Ishikawa (cell line): ENCODE results near the gene NOSIP.

ENCODE experiments used
- CEBPB ChIP-seq: IDR thresholded peaks from 2 replicates; pipeline ENCODE4 v1.6.1; 2012
- CREB1 ChIP-seq: IDR thresholded peaks from 2 replicates; pipeline ENCODE4 v1.6.1; 2012; ENCODE audit warnings: low read depth
- EGR1 ChIP-seq: IDR thresholded peaks from 2 replicates; pipeline ENCODE4 v1.6.1; 2012
- EP300 ChIP-seq: IDR thresholded peaks from 2 replicates; pipeline ENCODE4 v1.6.1; 2012; ENCODE audit warnings: borderline replicate concordance
- FOXM1 ChIP-seq: IDR thresholded peaks from 2 replicates; pipeline ENCODE4 v1.6.1; 2012; ENCODE audit warnings: low read depth, borderline replicate concordance
- NFIC ChIP-seq: IDR thresholded peaks from 2 replicates; pipeline ENCODE4 v1.6.1; 2012
- RAD21 ChIP-seq: IDR thresholded peaks from 2 replicates; pipeline ENCODE4 v1.6.1; 2012; ENCODE audit warnings: low read depth
- REST ChIP-seq: IDR thresholded peaks from 2 replicates; pipeline ENCODE4 v1.6.1; 2012; ENCODE audit warnings: low read depth, mild to moderate bottlenecking
- TAF1 ChIP-seq: IDR thresholded peaks from 2 replicates; pipeline ENCODE4 v1.6.1; 2012; ENCODE audit warnings: low read depth, mild to moderate bottlenecking
- TCF12 ChIP-seq: IDR thresholded peaks from 2 replicates; pipeline ENCODE4 v1.6.1; 2012; ENCODE audit warnings: low read depth
- TEAD4 ChIP-seq: IDR thresholded peaks from 2 replicates; pipeline ENCODE4 v1.6.1; 2012
- USF1 ChIP-seq: IDR thresholded peaks from 2 replicates; pipeline ENCODE4 v1.6.1; 2012
- YY1 ChIP-seq: IDR thresholded peaks from 2 replicates; pipeline ENCODE4 v1.6.1; 2012; ENCODE audit warnings: low read depth
- ZBTB7A ChIP-seq: IDR thresholded peaks from 2 replicates; pipeline ENCODE4 v1.6.1; 2012; ENCODE audit warnings: low read depth
- TF ChIP-seq, protein P1 (sequence below): IDR thresholded peaks from 2 replicates; pipeline ENCODE4 v1.6.1; 2012

The NOSIP gene

GRCh38 chr19:49551531-49551930 is 28.8 kb downstream of the NOSIP start:
- no peak for TF ChIP-seq EGR1
- no peak for TF ChIP-seq RAD21
- TF ChIP-seq CEBPB: no peak
- TF ChIP-seq YY1: no peak
- TF ChIP-seq TAF1: no peak
- no peak for TF ChIP-seq USF1
- TF ChIP-seq EP300: no peak
- TF ChIP-seq ZBTB7A: no peak
- no peak for TF ChIP-seq NFIC
- TF ChIP-seq TEAD4: no peak
- TF ChIP-seq TCF12: no peak
- TF ChIP-seq, protein P1, sequence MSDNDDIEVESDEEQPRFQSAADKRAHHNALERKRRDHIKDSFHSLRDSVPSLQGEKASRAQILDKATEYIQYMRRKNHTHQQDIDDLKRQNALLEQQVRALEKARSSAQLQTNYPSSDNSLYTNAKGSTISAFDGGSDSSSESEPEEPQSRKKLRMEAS: no peak

- TF ChIP-seq, protein P1: no peak
- TF ChIP-seq USF1 (no peak), REST (no peak), TEAD4 (no peak), FOXM1 (no peak), CREB1 (no peak), RAD21 (no peak), EP300 (no peak), ZBTB7A (no peak), TAF1 (no peak), NFIC (no peak), CEBPB (no peak), YY1 (no peak), EGR1 (no peak), TCF12 (no peak)
Observed at GRCh38 chr19:49549045-49549444, 31.3 kb downstream of the NOSIP start.

GRCh38 chr19:49546825-49547565 is 33.4 kb downstream of the NOSIP start:
- no peak for TF ChIP-seq TCF12
- TF ChIP-seq RAD21: peak; percentile 95
- peak; percentile 74 for TF ChIP-seq TEAD4
- no peak for TF ChIP-seq NFIC
- no peak for TF ChIP-seq CREB1
- 0 out of 2 replicates have a peak, but pooled peaks have one; percentile 49 for TF ChIP-seq EGR1
- peak; percentile 41; the same call in 1 of the 2 replicates for TF ChIP-seq FOXM1

DNA sequence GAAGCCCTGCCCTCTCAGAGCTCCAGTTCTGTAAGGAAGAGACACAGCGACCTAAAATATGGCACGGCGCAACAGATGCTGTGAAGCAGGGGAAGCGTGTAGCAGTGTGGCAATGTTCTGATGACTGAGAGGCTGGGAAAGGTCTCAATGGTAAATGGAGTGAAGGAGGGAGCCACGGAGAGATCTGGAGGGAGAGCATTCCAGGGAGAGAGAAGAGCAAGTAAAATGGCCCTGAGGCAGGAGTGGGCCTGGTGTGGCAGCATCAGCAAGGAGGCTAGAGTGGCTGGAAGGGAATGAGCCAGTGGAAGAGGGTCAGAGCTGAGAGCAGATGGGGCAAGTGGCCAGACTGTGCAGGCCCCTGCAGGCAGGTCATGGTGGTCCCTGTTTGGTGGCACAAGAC is 36.2 kb downstream of the NOSIP start:
- TF ChIP-seq REST (no peak), RAD21 (no peak), ZBTB7A (no peak)

- TF ChIP-seq NFIC: no peak
- TF ChIP-seq, protein P1: no peak
- no peak for TF ChIP-seq EGR1
- TF ChIP-seq REST: no peak
- TF ChIP-seq TAF1: no peak
- TF ChIP-seq FOXM1: no peak
- no peak for TF ChIP-seq CREB1
- no peak for TF ChIP-seq YY1
- no peak for TF ChIP-seq RAD21
Observed at GRCh38 chr19:49543032-49543431, 37.3 kb downstream of the NOSIP start.
